ENCODE measurements around the gene CRTC1. TPM values are rescaled to one million over a fixed set of nuclear protein-coding genes. Genes with fewer than 3 reads are reported as not detected.

The CRTC1 gene
- total and polyA plus RNA-seq, 2 of the 13 experiments (the other 11 are each of a cell fraction or from before 2014, with no cell fraction given) = 2.0 to 2.7 TPM

GRCh38 chr19:18667531-18668251, 15.8 kb upstream of the CRTC1 start:
- in situ Hi-C loops (cut with HindIII; ENCODE audit: extremely low pct_ligation_motif_present, low pct_unique_long_range_greater_than_20kb) = no loop called here
- H4K20me1 ChIP-seq (ENCODE audit: insufficient read depth, low read length) = no peaks in the 10 kb centered on the region
- H3K27me3 ChIP-seq (ENCODE audit: control insufficient read depth in 1 of 2, insufficient read depth in 2 of 2, low read length in 2 of 2) = no peaks in the 10 kb centered on the region
- H3K9ac ChIP-seq (ENCODE audit: insufficient read depth, low read depth, low read length) = no peak overlapping the region
- FAIRE-seq (no peak), ATAC-seq (no peak), DNase-seq (ENCODE audit: low spot score) (no peak)
- no peaks in the 10 kb centered on the region for H3K79me2 ChIP-seq (ENCODE audit: insufficient read depth, low read length)
- no peak overlapping the region for H3K4me2 ChIP-seq (ENCODE audit: low read depth, low read length)
- intact Hi-C loops (cut with micrococcal nuclease; ENCODE audit: unreplicated experiment) = no loop called here
- CTCF ChIA-PET (ENCODE audit: low intra/inter-chr PET ratio, low total read pairs) = no interaction called here
- BruUV-seq (replicated peaks) = no TSS peak
- H3K4me1 ChIP-seq (ENCODE audit: insufficient read depth, low read length) = peaks cover 10% of the 10 kb centered on the region
- no peaks in the 10 kb centered on the region for H3K9me3 ChIP-seq (ENCODE audit: low read length)
- H3K36me3 ChIP-seq (replicated peaks in 1 of 2; ENCODE audit: control insufficient read depth in 1 of 2, insufficient read depth in 2 of 2, low read length in 2 of 2) = peaks cover 6 to 7% of the 10 kb centered on the region in 2 experiments; a peak in 3 of 5 replicates
- WGBS (ENCODE audit: low lambda C conversion rate) = 99% methylated on average over 20 of the region's 55 CpGs
- POLR2A ChIA-PET = no interaction called here
- no peak overlapping the region for H3K27ac ChIP-seq (ENCODE audit: extremely low read length, insufficient read depth, low read length)
- no peak overlapping the region for H3K4me3 ChIP-seq (replicated peaks in 1 of 3; ENCODE audit: insufficient read depth in 1 of 3, low read depth in 2 of 3, low read length in 3 of 3)
- H2AFZ ChIP-seq (ENCODE audit: low read length) = no peak overlapping the region
- TF ChIP-seq ZNF816 (CRISPR knock-in tag; IDR thresholded peaks at IDR 0.05; ENCODE audit: borderline replicate concordance) (no peak), MIXL1 (CRISPR knock-in tag; IDR thresholded peaks at IDR 0.05) (no peak), PHB2 (IDR thresholded peaks at IDR 0.05; ENCODE audit: partially characterized antibody) (no peak), CHCHD3 (CRISPR knock-in tag; IDR thresholded peaks at IDR 0.05) (no peak), ZNF891 (CRISPR knock-in tag; IDR thresholded peaks at IDR 0.05) (no peak), ZNF569 (CRISPR knock-in tag; IDR thresholded peaks at IDR 0.05; ENCODE audit: borderline replicate concordance) (no peak), ZNF407 (CRISPR knock-in tag; IDR thresholded peaks at IDR 0.05; ENCODE audit: not compliant biosample characterization) (no peak), ZNF691 (CRISPR knock-in tag; IDR thresholded peaks at IDR 0.05; ENCODE audit: borderline replicate concordance, low read depth) (no peak), SOX5 (CRISPR knock-in tag; IDR thresholded peaks at IDR 0.05; ENCODE audit: borderline replicate concordance) (no peak)
- TF ChIP-seq, protein P1, sequence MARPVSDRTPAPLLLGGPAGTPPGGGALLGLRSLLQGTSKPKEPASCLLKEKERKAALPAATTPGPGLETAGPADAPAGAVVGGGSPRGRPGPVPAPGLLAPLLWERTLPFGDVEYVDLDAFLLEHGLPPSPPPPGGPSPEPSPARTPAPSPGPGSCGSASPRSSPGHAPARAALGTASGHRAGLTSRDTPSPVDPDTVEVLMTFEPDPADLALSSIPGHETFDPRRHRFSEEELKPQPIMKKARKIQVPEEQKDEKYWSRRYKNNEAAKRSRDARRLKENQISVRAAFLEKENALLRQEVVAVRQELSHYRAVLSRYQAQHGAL (CRISPR knock-in tag; IDR thresholded peaks at IDR 0.05; ENCODE audit: not compliant biosample characterization) = no peak
- TF ChIP-seq, protein P2, sequence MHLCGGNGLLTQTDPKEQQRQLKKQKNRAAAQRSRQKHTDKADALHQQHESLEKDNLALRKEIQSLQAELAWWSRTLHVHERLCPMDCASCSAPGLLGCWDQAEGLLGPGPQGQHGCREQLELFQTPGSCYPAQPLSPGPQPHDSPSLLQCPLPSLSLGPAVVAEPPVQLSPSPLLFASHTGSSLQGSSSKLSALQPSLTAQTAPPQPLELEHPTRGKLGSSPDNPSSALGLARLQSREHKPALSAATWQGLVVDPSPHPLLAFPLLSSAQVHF (CRISPR knock-in tag; IDR thresholded peaks at IDR 0.05) = no peak

Measured in HepG2 (cell line).